ENCODE data around the gene ZNF189.

Gene ZNF189

DNA sequence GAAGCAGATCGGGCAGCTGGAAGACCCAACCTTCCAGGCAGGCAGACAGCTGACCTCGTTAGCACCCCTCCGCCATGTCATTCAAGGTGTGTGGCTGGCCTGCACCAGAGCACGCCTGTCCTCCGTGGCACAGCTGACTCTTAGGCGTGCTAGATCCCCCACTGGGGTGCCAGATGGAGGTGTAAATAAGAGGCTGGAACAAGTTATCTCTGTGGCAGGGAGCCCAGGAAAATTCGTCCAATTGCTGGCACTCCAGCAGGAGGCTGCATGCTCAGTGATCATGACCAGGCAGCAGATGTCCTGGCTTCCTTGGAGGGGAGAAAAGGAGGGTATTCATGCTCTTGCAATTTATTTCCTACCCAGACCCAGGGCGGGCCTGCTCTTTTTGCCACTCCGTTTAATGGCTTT is 44.7 kb downstream of the ZNF189 start:
- Histone ChIP-seq H3K79me2 (ENCODE audit: low read length) (no peaks in the 10 kb centered on the region), H3K27me3 (ENCODE audit: low read depth, low read length) (no peaks in the 10 kb centered on the region), H3K4me1 (ENCODE audit: low read length) (peaks cover 11% of the 10 kb centered on the region), H2AFZ (ENCODE audit: low read depth, low read length) (no peak overlapping the region), H3K27ac (ENCODE audit: low read length) (no peak overlapping the region), H3K4me2 (ENCODE audit: low read length) (no peak overlapping the region), H3K36me3 (replicated peaks; ENCODE audit: low read depth, low read length) (no peaks in the 10 kb centered on the region), H3K9me3 (ENCODE audit: insufficient read depth, low read length) (no peaks in the 10 kb centered on the region), H3K9ac (ENCODE audit: low read length) (no peak overlapping the region), H4K20me1 (ENCODE audit: insufficient read depth, low read length) (no peaks in the 10 kb centered on the region), H3K4me3 (ENCODE audit: low read length) (no peak overlapping the region)
- TF ChIP-seq, protein P1, sequence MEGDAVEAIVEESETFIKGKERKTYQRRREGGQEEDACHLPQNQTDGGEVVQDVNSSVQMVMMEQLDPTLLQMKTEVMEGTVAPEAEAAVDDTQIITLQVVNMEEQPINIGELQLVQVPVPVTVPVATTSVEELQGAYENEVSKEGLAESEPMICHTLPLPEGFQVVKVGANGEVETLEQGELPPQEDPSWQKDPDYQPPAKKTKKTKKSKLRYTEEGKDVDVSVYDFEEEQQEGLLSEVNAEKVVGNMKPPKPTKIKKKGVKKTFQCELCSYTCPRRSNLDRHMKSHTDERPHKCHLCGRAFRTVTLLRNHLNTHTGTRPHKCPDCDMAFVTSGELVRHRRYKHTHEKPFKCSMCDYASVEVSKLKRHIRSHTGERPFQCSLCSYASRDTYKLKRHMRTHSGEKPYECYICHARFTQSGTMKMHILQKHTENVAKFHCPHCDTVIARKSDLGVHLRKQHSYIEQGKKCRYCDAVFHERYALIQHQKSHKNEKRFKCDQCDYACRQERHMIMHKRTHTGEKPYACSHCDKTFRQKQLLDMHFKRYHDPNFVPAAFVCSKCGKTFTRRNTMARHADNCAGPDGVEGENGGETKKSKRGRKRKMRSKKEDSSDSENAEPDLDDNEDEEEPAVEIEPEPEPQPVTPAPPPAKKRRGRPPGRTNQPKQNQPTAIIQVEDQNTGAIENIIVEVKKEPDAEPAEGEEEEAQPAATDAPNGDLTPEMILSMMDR (IDR thresholded peaks at IDR 0.05; ENCODE audit: low read depth, low read length): no peak
- no peak for TF ChIP-seq EZH2phosphoT487 (IDR thresholded peaks at IDR 0.05; ENCODE audit: low read depth)

DNA sequence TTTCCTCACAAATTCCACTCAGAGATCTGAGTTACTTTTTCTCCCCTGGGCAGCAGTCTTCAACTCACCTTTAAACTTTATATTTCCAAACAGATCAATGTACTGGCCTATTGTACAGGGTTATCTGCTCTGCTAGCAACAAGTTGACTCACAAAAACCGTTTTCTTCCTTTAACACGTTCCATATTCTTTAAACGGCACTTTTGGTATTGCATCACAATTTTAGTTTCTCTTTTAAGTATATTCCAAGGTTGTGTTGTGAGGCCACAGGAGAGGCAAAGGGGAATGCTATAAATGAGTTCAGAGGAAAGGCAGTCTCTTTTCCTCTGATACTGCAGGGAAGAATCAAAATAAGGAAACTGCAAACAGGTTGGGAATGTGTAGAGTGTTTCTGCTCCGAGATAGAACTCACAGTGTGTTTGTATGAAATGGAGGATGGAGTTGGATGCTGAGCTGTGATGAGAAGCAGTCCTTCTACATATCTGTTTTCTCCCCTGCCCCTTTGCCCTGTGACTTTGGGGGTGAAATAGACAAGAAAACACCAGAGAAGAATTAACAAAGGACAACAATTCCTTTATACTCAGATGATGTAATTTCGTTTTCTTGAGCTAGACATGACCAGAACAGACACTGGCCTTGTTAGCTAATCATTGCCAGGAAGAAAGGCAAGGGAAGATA is 46.8 kb downstream of the ZNF189 start:
- no peak overlapping the region for H3K27ac ChIP-seq (ENCODE audit: low read length)
- no peaks in the 10 kb centered on the region for H3K36me3 ChIP-seq (replicated peaks; ENCODE audit: low read depth, low read length)
- H4K20me1 ChIP-seq (ENCODE audit: insufficient read depth, low read length): no peaks in the 10 kb centered on the region
- no peak overlapping the region; the same call in 1 of the 2 replicates for H3K9ac ChIP-seq (ENCODE audit: low read length)
- peak overlapping the region; percentile 54 for H3K4me2 ChIP-seq (ENCODE audit: low read length)
- peak overlapping the region; percentile 49 for H3K4me3 ChIP-seq (ENCODE audit: low read length)
- no peaks in the 10 kb centered on the region for H3K79me2 ChIP-seq (ENCODE audit: low read length)
- TF ChIP-seq EZH2phosphoT487 (IDR thresholded peaks at IDR 0.05; ENCODE audit: low read depth): no peak
- TF ChIP-seq, protein P1 (IDR thresholded peaks at IDR 0.05; ENCODE audit: low read depth, low read length): no peak
- H3K27me3 ChIP-seq (ENCODE audit: low read depth, low read length): no peaks in the 10 kb centered on the region
- H3K9me3 ChIP-seq (ENCODE audit: insufficient read depth, low read length): no peaks in the 10 kb centered on the region
- H2AFZ ChIP-seq (ENCODE audit: low read depth, low read length): peak overlapping the region; percentile 88
- peaks cover 3% of the 10 kb centered on the region; the same call in 1 of the 2 replicates for H3K4me1 ChIP-seq (ENCODE audit: low read length)

- TF ChIP-seq EZH2phosphoT487 (IDR thresholded peaks at IDR 0.05; ENCODE audit: low read depth): no peak
- TF ChIP-seq, protein P1 (IDR thresholded peaks at IDR 0.05; ENCODE audit: low read depth, low read length): no peak
- Histone ChIP-seq H3K9ac (ENCODE audit: low read length) (no peak overlapping the region), H3K4me1 (ENCODE audit: low read length) (peaks cover 3% of the 10 kb centered on the region; the same call in 1 of the 2 replicates), H3K4me2 (ENCODE audit: low read length) (no peak overlapping the region), H3K4me3 (ENCODE audit: low read length) (no peak overlapping the region), H3K27me3 (ENCODE audit: low read depth, low read length) (no peaks in the 10 kb centered on the region), H3K27ac (ENCODE audit: low read length) (no peak overlapping the region), H3K9me3 (ENCODE audit: insufficient read depth, low read length) (no peaks in the 10 kb centered on the region), H2AFZ (ENCODE audit: low read depth, low read length) (no peak overlapping the region), H3K36me3 (replicated peaks; ENCODE audit: low read depth, low read length) (no peaks in the 10 kb centered on the region), H3K79me2 (ENCODE audit: low read length) (no peaks in the 10 kb centered on the region), H4K20me1 (ENCODE audit: insufficient read depth, low read length) (no peaks in the 10 kb centered on the region)
Measured at GRCh38 chr9:101446732-101447131, 48.1 kb downstream of the ZNF189 start.

DNA sequence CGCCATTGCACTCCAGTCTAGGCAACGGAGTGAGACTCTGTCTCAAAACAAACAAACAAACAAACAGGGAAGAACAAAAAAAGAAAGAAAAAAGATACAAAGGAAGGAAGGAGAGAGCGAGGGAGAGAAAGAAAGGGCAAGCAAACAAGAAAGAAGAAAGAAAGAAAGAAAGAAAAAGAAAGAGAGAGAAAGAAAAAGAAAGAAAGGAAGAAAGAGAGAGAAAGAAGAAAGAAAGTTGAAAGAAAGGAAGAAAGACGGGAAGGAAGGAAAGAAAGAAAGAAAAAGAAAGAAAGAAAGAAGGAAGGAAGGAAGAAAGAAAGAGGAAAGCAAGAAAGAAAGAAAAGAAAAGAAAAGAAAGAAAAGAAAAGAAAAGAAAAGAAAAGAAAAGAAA is 50.0 kb downstream of the ZNF189 start:
- Histone ChIP-seq H3K9me3 (ENCODE audit: insufficient read depth, low read length) (no peaks in the 10 kb centered on the region), H3K4me1 (ENCODE audit: low read length) (peaks cover 3% of the 10 kb centered on the region; the same call in 1 of the 2 replicates), H3K27ac (ENCODE audit: low read length) (no peak overlapping the region), H3K36me3 (replicated peaks; ENCODE audit: low read depth, low read length) (no peaks in the 10 kb centered on the region), H3K9ac (ENCODE audit: low read length) (peak overlapping the region; percentile 31), H3K27me3 (ENCODE audit: low read depth, low read length) (no peaks in the 10 kb centered on the region), H3K4me2 (ENCODE audit: low read length) (peak overlapping the region; percentile 81), H2AFZ (ENCODE audit: low read depth, low read length) (peak overlapping the region; percentile 25; the same call in 1 of the 2 replicates), H3K79me2 (ENCODE audit: low read length) (no peaks in the 10 kb centered on the region), H4K20me1 (ENCODE audit: insufficient read depth, low read length) (no peaks in the 10 kb centered on the region), H3K4me3 (ENCODE audit: low read length) (peak overlapping the region; percentile 89)
- no peak for TF ChIP-seq EZH2phosphoT487 (IDR thresholded peaks at IDR 0.05; ENCODE audit: low read depth)
- TF ChIP-seq, protein P1 (IDR thresholded peaks at IDR 0.05; ENCODE audit: low read depth, low read length): no peak

All from OCI-LY3 (cell line).